Stimulated activated CD8-positive, alpha-beta memory T cell treated with anti-CD3 and anti-CD28 coated beads, Interleukin-7, amount 100 ng/mL, for 4 hours (primary cell): Measurements from ENCODE around the gene ERLEC1.
"Not testable (repeated sequence)": the region's sequence is repeated elsewhere in the genome, so short reads cannot be mapped to it uniquely, and the experiment has no call there.

Experiments
- DNase-seq, 2 donors: peaks; one replicate each; pipeline ENCODE4 v3.0.0-alpha.2; 2020; ENCODE audit warnings: low read depth in 2 of 2

Gene ERLEC1

DNA sequence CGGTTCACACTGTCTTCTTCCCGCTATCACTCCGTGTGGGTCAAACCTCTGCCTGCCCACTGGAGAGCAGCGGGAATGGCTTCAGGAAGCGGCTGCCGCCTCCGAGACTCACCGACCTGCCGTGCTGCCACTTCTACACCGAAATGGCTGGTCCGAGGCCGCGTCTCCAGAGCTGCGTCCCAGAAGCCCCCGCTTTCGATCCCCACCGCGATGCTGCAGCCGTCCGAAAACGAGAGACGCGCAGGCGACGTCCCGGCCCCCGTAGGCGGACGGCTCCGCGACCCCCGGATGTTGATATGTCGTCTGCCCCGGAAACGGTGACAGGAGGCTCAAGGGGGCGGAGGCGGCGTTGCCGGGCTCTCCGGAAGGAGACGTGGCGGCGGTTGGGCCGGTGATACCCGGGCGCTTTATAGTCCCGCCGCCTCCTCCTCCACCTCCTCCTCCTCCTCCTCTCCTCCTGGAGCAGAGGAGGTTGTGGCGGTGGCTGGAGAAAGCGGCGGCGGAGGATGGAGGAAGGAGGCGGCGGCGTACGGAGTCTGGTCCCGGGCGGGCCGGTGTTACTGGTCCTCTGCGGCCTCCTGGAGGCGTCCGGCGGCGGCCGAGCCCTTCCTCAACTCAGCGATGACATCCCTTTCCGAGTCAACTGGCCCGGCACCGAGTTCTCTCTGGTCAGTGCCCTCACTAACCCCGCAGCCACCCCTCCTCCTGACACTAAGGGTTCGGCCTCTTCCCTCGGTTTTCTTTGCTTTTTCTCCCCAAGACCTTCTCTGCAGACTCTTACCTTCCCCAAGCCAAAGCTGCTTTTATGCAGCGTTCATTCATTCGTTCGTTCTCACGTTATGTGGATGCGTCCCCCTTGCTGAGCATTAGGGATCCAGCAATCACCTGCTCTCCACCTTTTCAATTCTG is at the start of gene ERLEC1, which contains the start of gene ASB3:
Gene ERLEC1 (plus strand): TSS at position 340 of the 909 bp plus-strand sequence. CDS start 167 bp downstream, at position 507.
Gene ASB3 (minus strand): TSS at position 249 of the 909 bp plus-strand sequence. CDS start 21,381 bp downstream, outside the sequence.
- peak; percentile 77 to 86 for DNase-seq

DNA sequence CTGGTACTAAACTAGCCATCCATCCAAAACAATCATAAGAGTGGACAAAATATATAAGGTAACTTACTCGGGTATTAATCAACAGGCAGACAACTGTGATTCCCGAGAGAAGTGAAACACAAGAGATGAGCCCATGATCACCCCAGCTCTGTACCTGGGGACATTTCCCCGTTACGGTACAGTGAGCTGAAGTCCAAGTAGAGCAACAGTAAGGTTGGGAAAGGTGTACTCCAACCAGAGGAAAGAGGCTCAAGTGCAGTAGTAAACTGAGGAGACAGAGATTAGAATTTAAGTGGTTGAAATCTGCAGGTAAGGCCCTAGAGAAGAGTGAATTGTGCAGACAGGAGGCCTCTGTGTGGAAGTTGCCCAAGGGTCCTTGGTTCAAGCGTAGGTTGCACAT is 49.8 kb upstream of the ERLEC1 start:
- DNase-seq = no peak

DNA sequence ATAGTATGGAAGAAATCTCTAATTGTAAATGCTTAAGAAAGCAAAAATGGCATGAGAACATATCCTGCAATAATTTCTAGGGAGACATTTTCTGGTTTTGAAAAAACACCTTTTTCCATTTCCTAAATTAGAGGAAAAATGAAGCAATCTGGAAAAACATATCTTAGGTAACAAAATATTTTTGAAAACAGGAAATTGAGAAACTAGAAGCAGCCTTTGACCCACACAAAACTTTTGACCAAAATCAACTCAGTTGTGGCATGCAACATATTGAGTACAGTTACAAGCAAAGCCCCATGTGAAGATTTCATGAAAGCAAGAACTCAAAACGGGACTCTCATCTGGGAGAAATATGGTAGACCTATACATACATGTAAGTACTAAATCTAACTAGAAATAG is 47.8 kb upstream of the ERLEC1 start:
- no peak for DNase-seq

DNA sequence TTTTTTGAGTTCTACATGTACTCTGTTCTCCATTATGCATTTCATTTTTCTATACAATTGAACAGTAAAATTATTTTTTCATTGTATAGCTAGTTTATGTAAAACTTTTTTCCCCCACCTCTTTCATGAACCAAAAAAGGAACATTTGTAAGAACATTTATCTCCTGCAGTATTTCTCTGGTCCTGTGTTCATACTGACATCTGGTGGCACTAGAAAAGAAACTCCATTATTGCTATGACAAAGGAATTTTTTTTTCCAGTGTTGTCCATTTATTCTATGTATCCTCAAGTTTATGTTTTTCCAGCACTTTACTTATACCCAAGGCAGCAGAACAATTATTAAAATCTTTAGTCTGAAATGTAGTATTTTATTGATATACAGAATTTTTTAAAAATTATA is 46.7 kb upstream of the ERLEC1 start:
- no peak for DNase-seq

DNA sequence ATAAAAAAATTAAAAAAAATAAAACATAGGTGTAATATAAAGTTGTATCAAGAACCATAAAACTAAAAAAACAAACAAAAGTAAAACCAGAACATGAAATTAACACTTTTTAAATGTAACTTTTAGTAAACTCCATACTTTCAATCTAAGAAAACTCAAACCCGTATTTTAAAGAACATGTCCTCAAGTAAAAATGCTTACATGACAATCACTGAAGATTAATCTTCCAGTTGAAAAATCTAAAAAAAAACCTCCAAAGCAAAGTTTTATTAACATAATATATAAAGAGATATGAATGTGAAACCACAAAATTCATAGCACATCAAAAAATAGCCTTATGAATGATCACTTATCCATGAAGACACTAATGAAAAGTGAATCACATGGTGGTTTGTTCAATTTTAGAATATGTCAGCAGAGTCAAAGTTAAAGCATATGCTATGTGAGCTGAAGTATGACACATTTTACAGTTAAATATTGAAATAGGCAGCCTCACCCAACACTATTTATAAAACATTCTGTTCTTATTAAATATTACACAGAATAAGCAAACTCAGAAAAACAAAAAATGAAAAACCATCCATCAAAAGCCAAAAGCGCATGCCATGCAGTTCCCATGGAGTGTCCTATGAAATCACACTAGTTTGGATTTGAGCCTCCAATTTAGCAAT is 42.3 kb upstream of the ERLEC1 start:
- DNase-seq = no peak

- DNase-seq = no peak
These were observed 36.6 kb upstream of the ERLEC1 start for GRCh38 chr2:53750041-53750768.

- no peak for DNase-seq
These were observed 35.1 kb upstream of the ERLEC1 start for GRCh38 chr2:53751728-53752127.

GRCh38 chr2:53752385-53752784 is 34.5 kb upstream of the ERLEC1 start:
- DNase-seq = no peak

GRCh38 chr2:53753041-53753440 is 33.8 kb upstream of the ERLEC1 start:
- DNase-seq = no peak

DNA sequence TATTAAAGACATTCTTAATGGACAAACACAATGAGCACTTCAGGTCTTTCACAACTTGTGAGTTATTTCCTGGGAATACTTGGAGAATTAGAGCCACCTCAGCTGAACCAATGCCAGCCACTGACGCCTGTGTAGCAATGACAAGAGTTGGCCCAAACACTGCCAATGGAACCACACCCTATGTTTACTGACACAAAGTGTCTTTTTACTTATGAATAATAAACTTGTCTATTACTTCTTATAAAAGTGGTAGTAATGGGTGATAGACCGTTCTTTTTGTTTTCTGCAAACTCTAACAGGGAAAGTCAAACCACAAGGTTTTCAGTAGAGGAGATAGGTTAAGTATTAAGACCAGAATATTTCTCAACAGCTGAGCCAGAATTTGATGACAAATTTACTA is 31.7 kb upstream of the ERLEC1 start:
- DNase-seq = no peak

- no peak for DNase-seq
These were observed 30.2 kb upstream of the ERLEC1 start for GRCh38 chr2:53756644-53757043.

DNA sequence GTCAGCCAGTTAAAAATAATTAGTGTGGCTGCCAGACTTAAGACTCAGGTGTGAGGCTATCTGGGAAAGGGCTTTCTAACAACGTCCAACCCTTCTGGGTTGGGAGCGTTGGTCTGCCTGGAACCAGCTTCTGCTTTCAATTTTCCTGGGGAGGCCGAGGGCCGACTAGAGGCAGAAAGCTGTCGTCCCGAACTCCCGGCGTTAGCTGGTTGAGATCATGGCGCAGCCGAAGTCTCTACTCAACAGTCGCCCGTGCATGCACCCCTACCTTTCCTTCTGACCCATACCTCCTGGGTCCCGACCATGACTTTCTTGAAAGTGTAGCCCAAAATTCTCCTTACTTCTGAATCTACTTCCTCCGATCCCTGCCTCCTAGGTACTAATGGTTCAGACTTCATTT is 29.6 kb upstream of the ERLEC1 start:
- not testable (repeated sequence) for DNase-seq

- DNase-seq = no peak
These were observed 21.1 kb upstream of the ERLEC1 start for GRCh38 chr2:53765767-53766166.

GRCh38 chr2:53767405-53768241 is 19.2 kb upstream of the ERLEC1 start, which contains the start of gene CHAC2:
Gene CHAC2 (plus strand): TSS chr2:53767804. CDS start chr2:53767887, 83 bp downstream.
- peak; percentile 67 to 75 for DNase-seq

DNA sequence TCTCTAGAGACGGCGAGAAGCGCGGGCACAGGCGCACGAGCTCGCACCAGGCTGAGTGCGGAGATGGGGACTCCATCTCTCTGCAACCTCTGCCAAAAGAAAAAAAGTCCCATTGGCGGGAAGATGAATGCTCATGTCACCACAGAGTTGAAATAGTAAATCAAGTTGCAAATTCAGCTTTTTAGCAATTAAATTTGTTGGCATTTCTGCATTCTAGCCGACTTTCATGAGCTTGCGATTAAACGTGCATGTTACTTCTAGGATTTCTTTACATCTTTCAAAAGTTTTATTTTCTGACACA is 18.7 kb upstream of the ERLEC1 start:
- no peak for DNase-seq

DNA sequence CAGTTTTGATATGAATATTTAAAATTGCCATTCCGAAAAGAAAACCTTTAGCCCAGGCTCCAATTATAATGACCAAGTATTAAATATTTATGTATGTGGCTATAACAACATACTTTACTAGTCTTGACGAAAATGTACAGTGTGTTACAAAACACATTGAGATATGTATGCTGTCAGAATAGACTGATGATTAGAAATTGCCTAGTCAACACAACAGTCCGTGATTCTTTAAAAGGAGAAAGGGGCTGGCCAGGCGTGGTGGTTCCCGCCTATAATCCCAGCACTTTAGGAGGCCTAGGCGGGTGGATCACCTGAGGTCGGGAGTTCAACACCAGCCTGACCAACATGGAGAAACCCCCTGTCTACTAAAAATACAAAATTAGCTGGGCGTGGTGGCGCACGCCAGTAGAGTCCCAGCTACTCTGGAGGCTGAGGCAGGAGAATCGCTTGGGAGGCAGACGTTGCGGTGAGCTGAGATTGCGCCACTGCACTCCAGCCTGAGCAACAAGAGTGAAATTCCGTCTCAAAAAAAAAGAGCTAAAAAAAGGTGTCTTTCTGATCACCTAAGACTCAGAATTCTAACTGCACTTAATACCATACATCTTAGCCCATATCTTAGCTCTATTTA is 17.4 kb upstream of the ERLEC1 start:
- no peak for DNase-seq

DNA sequence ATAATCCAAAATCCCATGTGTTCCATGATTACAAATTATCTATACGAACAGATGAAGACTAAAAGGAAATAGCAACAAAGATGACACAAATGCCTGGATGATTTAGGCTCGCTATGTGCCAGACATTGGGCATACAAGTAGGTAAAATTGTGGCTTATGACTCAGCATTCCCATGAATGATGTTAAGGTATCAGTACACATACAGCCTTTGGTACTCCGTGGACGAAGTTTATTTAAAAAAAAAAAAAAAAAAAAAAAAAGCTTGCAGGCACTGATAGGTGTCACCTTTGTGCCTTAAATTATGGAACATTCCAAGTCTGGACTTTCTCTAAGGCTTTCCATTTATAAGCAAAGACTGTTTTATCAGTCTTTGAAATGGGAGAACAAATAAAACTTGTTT is 16.6 kb upstream of the ERLEC1 start:
- no peak for DNase-seq

GRCh38 chr2:53777134-53777533 is 9.7 kb upstream of the ERLEC1 start:
- DNase-seq = no peak

GRCh38 chr2:53778536-53779162 is 8.2 kb upstream of the ERLEC1 start:
- DNase-seq = no peak

GRCh38 chr2:53780056-53780455 is 6.8 kb upstream of the ERLEC1 start:
- no peak for DNase-seq
